ENCODE measurements around the gene DNAJC3.

GRCh38 chr13:95841894-95842293 is 165.0 kb downstream of the DNAJC3 start:
- TF ChIP-seq CTCF (conservative IDR thresholded peaks at IDR 0.05; ENCODE audit: low read length) (no peak), EZH2phosphoT487 (IDR thresholded peaks at IDR 0.05; ENCODE audit: borderline replicate concordance) (no peak)
